H1 (cell line): ENCODE results near the gene SPAG4. TPM values are rescaled to one million over a fixed set of nuclear protein-coding genes. Genes with fewer than 3 reads are reported as not detected.

Experiments
- CTCF ChIA-PET: fragments of 300-600 bp; sonication (Branson Sonifier 250); formaldehyde crosslinking; loops from one replicate; lab custom pipeline; 2021; ENCODE audit not compliant: partially characterized antibody; lab: Charles Lee
- POLR2A ChIA-PET: fragments of 300-600 bp; sonication (Branson Sonifier 250); formaldehyde crosslinking; loops from one replicate; lab custom pipeline; 2021; ENCODE audit warnings: inconsistent platforms; ENCODE audit not compliant: partially characterized antibody; lab: Charles Lee
- DNase-seq, 2 experiments: peaks; one replicate each; pipeline versions ENCODE4 v3.0.0 to v3.0.0-alpha.2; 2010 to 2022; ENCODE audit warnings: low spot score in 2 of 2, low read depth in 1 of 2, mixed read lengths in 1 of 2
- FAIRE-seq: peaks from 2 replicates; lab custom pipeline; 2011; peaks lifted over from hg19 to GRCh38; lab: Jason Lieb, UNC
- H2AFZ ChIP-seq: 2 replicates; pipeline ENCODE4 v1.8.1; 2012; ENCODE audit warnings: low read length, inconsistent platforms
- H2AK5ac ChIP-seq: 2 replicates; pipeline ENCODE4 v1.6.1; 2013; ENCODE audit warnings: low read depth, low read length
- H2BK120ac ChIP-seq: replicated peaks from 2 replicates; pipeline ENCODE3; 2013; ENCODE audit warnings: low read depth, low read length, inconsistent platforms
- H2BK12ac ChIP-seq: 2 replicates; pipeline ENCODE4 v1.6.1; 2013; ENCODE audit warnings: low read depth, low read length
- H2BK15ac ChIP-seq: 2 replicates; pipeline ENCODE4 v1.6.1; 2013; ENCODE audit warnings: low read length
- H2BK20ac ChIP-seq: 2 replicates; pipeline ENCODE4 v1.6.1; 2013; ENCODE audit warnings: low read length
- H2BK5ac ChIP-seq: 2 replicates; pipeline ENCODE4 v1.6.1; 2013; ENCODE audit warnings: low read depth, low read length
- H3K14ac ChIP-seq: 2 replicates; pipeline ENCODE4 v1.6.1; 2013; ENCODE audit warnings: inconsistent platforms; ENCODE audit not compliant: insufficient read length
- H3K18ac ChIP-seq: 2 replicates; pipeline ENCODE4 v1.6.1; 2013; ENCODE audit warnings: low read length; ENCODE audit errors: extremely low read depth
- H3K23ac ChIP-seq: 2 replicates; pipeline ENCODE4 v1.6.1; 2013; ENCODE audit warnings: inconsistent platforms; ENCODE audit not compliant: insufficient read length
- H3K23me2 ChIP-seq: 2 replicates; pipeline ENCODE4 v1.6.1; 2013; ENCODE audit warnings: low read depth, low read length
- H3K27ac ChIP-seq: 2 replicates; pipeline ENCODE4 v1.6.1; 2011; ENCODE audit warnings: low read depth, low read length, inconsistent platforms
- H3K27me3 ChIP-seq, 4 experiments: replicated peaks in 1 of 4; 1 replicate in 1 of 4; 2 replicates in 3 of 4; pipeline versions ENCODE4 v1.6.1 to v1.8.1; 2011 to 2013; ENCODE audit warnings: low read length in 3 of 4, mild to moderate bottlenecking in 3 of 4, inconsistent platforms in 2 of 4, mixed read lengths in 2 of 4, moderate library complexity in 1 of 4; ENCODE audit not compliant: control insufficient read depth in 3 of 4, insufficient read depth in 3 of 4; ENCODE audit errors: extremely low read depth in 1 of 4
- H3K36me3 ChIP-seq, 4 experiments: 2 replicates each; pipeline versions ENCODE4 v1.6.1 to v1.8.1; 2011 to 2013; ENCODE audit warnings: mild to moderate bottlenecking in 4 of 4, low read length in 3 of 4, moderate library complexity in 2 of 4, control low read depth in 1 of 4, inconsistent platforms in 1 of 4; ENCODE audit not compliant: insufficient read depth in 4 of 4, control insufficient read depth in 2 of 4
- H3K4ac ChIP-seq: replicated peaks from 2 replicates; pipeline ENCODE3; 2013; ENCODE audit warnings: low read length, low read depth, mixed read lengths, inconsistent platforms; ENCODE audit not compliant: insufficient read length
- H3K4me1 ChIP-seq, 4 experiments: replicated peaks in 1 of 4; 1 replicate in 1 of 4; 2 replicates in 3 of 4; pipeline versions ENCODE4 v1.6.1 to v1.8.1; 2011 to 2013; ENCODE audit warnings: low read length in 3 of 4, inconsistent platforms in 2 of 4, mixed read lengths in 1 of 4; ENCODE audit not compliant: insufficient read depth in 4 of 4, control insufficient read depth in 3 of 4
- H3K4me2 ChIP-seq, 2 experiments: 2 replicates each; pipeline versions ENCODE4 v1.6.1 to v1.8.1; 2011 to 2013; ENCODE audit warnings: low read depth in 2 of 2, low read length in 2 of 2, control low read depth in 1 of 2, inconsistent platforms in 1 of 2, mild to moderate bottlenecking in 1 of 2; ENCODE audit not compliant: insufficient read depth in 1 of 2
- H3K4me3 ChIP-seq, 4 experiments: fragments of 200-600, 300-600 bp in 1 of 4; sonication (generic), shearing (Covaris generic), sonication (Bioruptor Twin) in 1 of 4; 2 replicates each; pipeline versions ENCODE4 v1.5.1 to v1.8.1; 2011 to 2016; ENCODE audit warnings: low read length in 4 of 4, low read depth in 3 of 4, control low read depth in 2 of 4, inconsistent platforms in 2 of 4, mild to moderate bottlenecking in 2 of 4, mixed read lengths in 1 of 4, moderate library complexity in 1 of 4; ENCODE audit not compliant: insufficient read depth in 2 of 4; ENCODE audit errors: extremely low read depth in 1 of 4
- H3K56ac ChIP-seq: replicated peaks from 2 replicates; pipeline ENCODE3; 2013; ENCODE audit warnings: low read depth, mild to moderate bottlenecking, mixed read lengths, low read length, inconsistent platforms; ENCODE audit not compliant: insufficient read length
- H3K79me1 ChIP-seq: 2 replicates; pipeline ENCODE4 v1.6.1; 2013; ENCODE audit warnings: low read depth, low read length, control low read depth
- H3K79me2 ChIP-seq, 2 experiments: 2 replicates each; pipeline versions ENCODE4 v1.6.1 to v1.8.1; 2012 to 2013; ENCODE audit warnings: low read length in 2 of 2, mild to moderate bottlenecking in 2 of 2, inconsistent platforms in 1 of 2; ENCODE audit not compliant: insufficient read depth in 2 of 2, control insufficient read depth in 1 of 2
- H3K9ac ChIP-seq, 4 experiments: replicated peaks in 1 of 4; 1 replicate in 1 of 4; 2 replicates in 3 of 4; pipeline versions ENCODE4 v1.6.1 to v1.8.1; 2011 to 2013; ENCODE audit warnings: low read depth in 3 of 4, low read length in 3 of 4, control low read depth in 2 of 4, mild to moderate bottlenecking in 2 of 4, moderate library complexity in 2 of 4, inconsistent platforms in 1 of 4; ENCODE audit errors: extremely low read depth in 1 of 4
- H3K9me3 ChIP-seq, 2 experiments: 2 replicates each; pipeline versions ENCODE4 v1.6.1 to v1.8.1; 2012 to 2013; ENCODE audit warnings: mild to moderate bottlenecking in 2 of 2, moderate library complexity in 2 of 2, control low read depth in 1 of 2, inconsistent platforms in 1 of 2, low read depth in 1 of 2, low read length in 1 of 2, mixed read lengths in 1 of 2; ENCODE audit not compliant: insufficient read depth in 2 of 2
- H4K20me1 ChIP-seq, 2 experiments: replicated peaks in 1 of 2; 2 replicates each; pipeline versions ENCODE3 to v1.8.1; 2011 to 2013; ENCODE audit warnings: inconsistent platforms in 2 of 2, low read length in 2 of 2, mild to moderate bottlenecking in 1 of 2; ENCODE audit not compliant: insufficient read depth in 2 of 2, control insufficient read depth in 1 of 2
- H4K5ac ChIP-seq: 2 replicates; pipeline ENCODE4 v1.6.1; 2013; ENCODE audit warnings: low read length, low read depth, mixed read lengths, inconsistent platforms; ENCODE audit not compliant: insufficient read length
- H4K8ac ChIP-seq: 2 replicates; pipeline ENCODE4 v1.8.0; 2013; ENCODE audit warnings: mild to moderate bottlenecking, moderate library complexity, low read length, inconsistent platforms; ENCODE audit not compliant: insufficient read depth; ENCODE audit errors: extremely low read depth
- H4K91ac ChIP-seq: replicated peaks from 2 replicates; pipeline ENCODE3; 2013; ENCODE audit warnings: low read length, mixed read lengths, inconsistent platforms; ENCODE audit not compliant: insufficient read length
- ASH2L ChIP-seq: fragments of 200-600, 300-600 bp; sonication (generic); IDR thresholded peaks from one replicate; pipeline ENCODE4 v1.7.1; 2017; ENCODE audit warnings: low read length
- BCL11A ChIP-seq, 2 experiments: IDR thresholded peaks; one replicate each; pipeline ENCODE4 v1.6.1; 2011; ENCODE audit warnings: low read depth in 2 of 2, low read length in 2 of 2, mild to moderate bottlenecking in 2 of 2
- CBX8 ChIP-seq: fragments of 300-800, 300-1000 bp; sonication (generic); IDR thresholded peaks from 2 replicates; pipeline ENCODE4 v1.7.1; 2016; ENCODE audit warnings: low read depth, low read length, borderline replicate concordance
- CTBP2 ChIP-seq: IDR thresholded peaks from 2 replicates; pipeline ENCODE4 v1.7.0; 2011; ENCODE audit warnings: borderline replicate concordance, mild to moderate bottlenecking, moderate library complexity, mixed read lengths, low read length; ENCODE audit not compliant: insufficient read depth, insufficient read length
- JUND ChIP-seq: IDR thresholded peaks from 2 replicates; pipeline ENCODE4 v1.6.1; 2011; ENCODE audit warnings: mild to moderate bottlenecking, improper control_type of control experiment, low read length
- WGBS, 2 experiments: shearing (Covaris generic) in 1 of 2; methylation state at CpG; one replicate each; pipeline versions ENCODE4 v1.1.6 to v1.1.7; 2013 to 2015; ENCODE audit warnings: low lambda C conversion rate in 2 of 2, mixed read lengths in 2 of 2, inconsistent platforms in 1 of 2, low coverage in 1 of 2, missing lambda C conversion rate in 1 of 2; ENCODE audit not compliant: insufficient replicate concordance in 2 of 2, insufficient coverage in 1 of 2, insufficient read length in 1 of 2; ENCODE audit errors: extremely low coverage in 1 of 2, missing lambda C conversion rate in 1 of 2; 5-methylcytosine and 5-hydroxymethylcytosine counted together
- polyA plus RNA-seq, 7 experiments: library from polyadenylated mRNA; depleted of rRNA in 3 of 7; stranded (reverse) in 5 of 7; unstranded in 2 of 7; fragments of >200 nt in 5 of 7; fragments of 200-250 nt in 2 of 7; gene quantifications; 1 replicate in 5 of 7; 2 replicates in 1 of 7; 4 replicates in 1 of 7; pipeline versions ENCODE4 v1.2.1 to v1.2.3, GENCODE V29; 2011 to 2013; ENCODE audit warnings: missing spikeins in 2 of 7, mixed read lengths in 2 of 7
- total RNA-seq: library from RNA; stranded (reverse); fragmentation: NEBNext Ultra II Directional; extraction: Animal tissue kit (Norgen Biotek cat#: 25700); gene quantifications from 2 replicates; pipeline ENCODE4 v1.2.1, GENCODE V29; 2021
- TF ChIP-seq, protein P1 (sequence below), 3 experiments: IDR thresholded peaks; 1 replicate in 2 of 3; 2 replicates in 1 of 3; pipeline versions ENCODE4 v1.5.1 to v1.6.1; 2011; ENCODE audit warnings: low read length in 3 of 3, mild to moderate bottlenecking in 3 of 3, inconsistent platforms in 2 of 3, low read depth in 1 of 3, moderate library complexity in 1 of 3; ENCODE audit not compliant: insufficient read depth in 1 of 3; ENCODE audit errors: control extremely low read depth in 1 of 3

Gene SPAG4
- total and polyA plus RNA-seq, 2 of the 8 experiments (the other 6 are each of a cell fraction or from before 2014, with no cell fraction given): 2.4 to 6.0 TPM

DNA sequence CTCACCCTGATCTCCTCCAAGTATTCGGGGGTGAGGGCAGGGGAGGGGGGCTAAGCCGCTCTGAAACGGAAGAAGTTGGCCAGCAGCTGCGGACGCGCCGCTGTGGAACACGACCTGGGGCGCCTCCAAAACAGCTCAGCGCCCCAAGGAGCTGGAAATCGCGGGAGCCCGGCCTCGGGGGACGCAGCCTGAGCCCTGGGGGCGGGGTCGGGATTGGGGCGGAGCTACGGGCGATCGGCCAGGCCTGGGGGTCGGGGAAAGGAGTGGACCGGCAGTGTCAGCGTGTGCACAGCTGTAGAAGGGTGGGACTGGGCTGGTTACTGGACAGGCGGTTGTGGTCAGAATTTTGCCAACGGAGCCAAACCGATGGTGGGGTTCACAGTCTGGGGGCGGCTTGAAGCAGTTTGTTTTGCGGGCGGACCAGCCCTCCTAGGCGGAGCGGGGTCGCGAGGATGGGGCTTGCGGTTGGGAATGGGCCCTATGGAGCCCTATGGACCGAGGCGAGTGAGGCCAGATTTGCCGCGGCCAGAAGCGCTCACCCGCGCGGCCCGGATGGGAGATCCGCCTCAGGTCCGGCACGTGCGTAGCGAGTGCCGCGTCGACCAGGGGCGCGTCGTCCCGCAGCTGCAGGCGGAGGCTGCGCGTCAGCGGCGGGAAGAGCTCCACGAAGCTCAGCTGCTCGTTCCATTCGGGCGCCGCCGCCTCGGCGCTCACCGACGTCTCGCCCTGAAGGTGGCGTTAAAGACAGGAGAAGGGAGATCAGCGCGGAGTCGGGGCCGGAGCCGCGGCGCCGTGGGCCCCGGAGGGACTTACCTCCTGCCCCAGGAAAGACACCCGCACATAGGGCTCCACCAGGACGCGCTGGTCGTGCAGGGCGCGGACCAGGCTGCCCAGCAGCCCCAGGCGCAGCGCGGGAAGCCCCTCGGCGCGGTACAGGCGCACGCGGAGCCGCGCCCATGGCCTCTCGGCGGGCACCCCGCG lies 14.3 kb upstream of the SPAG4 start:
- FAIRE-seq: no peak
- Histone ChIP-seq H4K91ac (peak overlapping the region; percentile 51), H3K27me3 (peaks cover 6 to 46% (median 34%) of the 10 kb centered on the region in 4 experiments), H3K9me3 (no peaks in the 10 kb centered on the region), H3K4me1 (peaks cover 0 to 14% (median 7%) of the 10 kb centered on the region in 4 experiments; a peak in 4 of 7 replicates), H3K23ac (no peak overlapping the region), H2BK20ac (no peak overlapping the region), H4K5ac (no peak overlapping the region), H3K36me3 (no peaks in the 10 kb centered on the region), H2BK5ac (no peak overlapping the region), H3K9ac (peak overlapping the region in 2 of 4 experiments; percentile 18 to 20; a peak in 3 of 7 replicates), H3K23me2 (peaks cover 11% of the 10 kb centered on the region; the same call in 1 of the 2 replicates), H3K79me1 (no peaks in the 10 kb centered on the region), H3K56ac (peak overlapping the region; percentile 19), H4K20me1 (peaks cover 0 to 2% of the 10 kb centered on the region in 2 experiments), H2AFZ (peak overlapping the region; percentile 77; the same call in 1 of the 2 replicates), H3K4me2 (peak overlapping the region; percentile 75 to 82), H3K4me3 (peak overlapping the region; percentile 28 to 66 (median 46)), H3K14ac (no peak overlapping the region), H3K18ac (peak overlapping the region; percentile 83), H3K27ac (no peak overlapping the region), H4K8ac (peak overlapping the region; percentile 86), H3K79me2 (no peaks in the 10 kb centered on the region), H2AK5ac (no peak overlapping the region), H2BK15ac (peak overlapping the region; percentile 72), H2BK120ac (no peak overlapping the region), H3K4ac (peak overlapping the region; percentile 27), H2BK12ac (peak overlapping the region; percentile 75; the same call in 1 of the 2 replicates)
- WGBS, 2 experiments: 3% methylated on average over 43 of the region's 103 CpGs; no CpG with 5 or more reads in 1 of the 2 experiments
- POLR2A ChIA-PET: interaction anchor here (0.6 to 2.1 kb wide), 14 partner anchors 8 to 147 kb away, joined by 3 to 13 read pairs (median 4); partner anchors contain the start of genes CEP250, CPNE1, ERGIC3 and RBM12
- CTCF ChIA-PET: interaction anchor here (0.8 to 8.3 kb wide), 7 partner anchors 8 to 99 kb away, joined by 3 to 121 read pairs (median 4); partner anchors contain the start of gene SPAG4
- DNase-seq: peak in 1 of 2 experiments; percentile 91
- TF ChIP-seq BCL11A (IDR thresholded peaks at IDR 0.05; ENCODE audit: low read depth in 2 of 2, low read length in 2 of 2) (no peak), CBX8 (no peak), ASH2L (peak; percentile 67), JUND (no peak), CTBP2 (peak; percentile 29)
- TF ChIP-seq, protein P1, sequence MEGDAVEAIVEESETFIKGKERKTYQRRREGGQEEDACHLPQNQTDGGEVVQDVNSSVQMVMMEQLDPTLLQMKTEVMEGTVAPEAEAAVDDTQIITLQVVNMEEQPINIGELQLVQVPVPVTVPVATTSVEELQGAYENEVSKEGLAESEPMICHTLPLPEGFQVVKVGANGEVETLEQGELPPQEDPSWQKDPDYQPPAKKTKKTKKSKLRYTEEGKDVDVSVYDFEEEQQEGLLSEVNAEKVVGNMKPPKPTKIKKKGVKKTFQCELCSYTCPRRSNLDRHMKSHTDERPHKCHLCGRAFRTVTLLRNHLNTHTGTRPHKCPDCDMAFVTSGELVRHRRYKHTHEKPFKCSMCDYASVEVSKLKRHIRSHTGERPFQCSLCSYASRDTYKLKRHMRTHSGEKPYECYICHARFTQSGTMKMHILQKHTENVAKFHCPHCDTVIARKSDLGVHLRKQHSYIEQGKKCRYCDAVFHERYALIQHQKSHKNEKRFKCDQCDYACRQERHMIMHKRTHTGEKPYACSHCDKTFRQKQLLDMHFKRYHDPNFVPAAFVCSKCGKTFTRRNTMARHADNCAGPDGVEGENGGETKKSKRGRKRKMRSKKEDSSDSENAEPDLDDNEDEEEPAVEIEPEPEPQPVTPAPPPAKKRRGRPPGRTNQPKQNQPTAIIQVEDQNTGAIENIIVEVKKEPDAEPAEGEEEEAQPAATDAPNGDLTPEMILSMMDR (IDR thresholded peaks at IDR 0.05; ENCODE audit: control extremely low read depth in 1 of 3, insufficient read depth in 1 of 3, low read depth in 1 of 3, low read length in 3 of 3): peak; percentile 16 to 42 (median 24); a peak in 3 of 4 replicates
